OCI-LY3 (cell line): ENCODE data around the gene AHCYL1.

Experiments used
- EZH2phosphoT487 ChIP-seq: fragments of 200-600 bp; shearing (Covaris generic); IDR thresholded peaks from 2 replicates; pipeline ENCODE4 v1.6.1; 2018; ENCODE audit warnings: antibody characterized with exemption, mixed run types, low read depth
- TF ChIP-seq, protein P1 (sequence below): fragments of 200-600, 300-600 bp; sonication (generic); IDR thresholded peaks from 2 replicates; pipeline ENCODE4 v1.5.1; 2014; ENCODE audit warnings: antibody characterized with exemption, low read length, low read depth

DNA sequence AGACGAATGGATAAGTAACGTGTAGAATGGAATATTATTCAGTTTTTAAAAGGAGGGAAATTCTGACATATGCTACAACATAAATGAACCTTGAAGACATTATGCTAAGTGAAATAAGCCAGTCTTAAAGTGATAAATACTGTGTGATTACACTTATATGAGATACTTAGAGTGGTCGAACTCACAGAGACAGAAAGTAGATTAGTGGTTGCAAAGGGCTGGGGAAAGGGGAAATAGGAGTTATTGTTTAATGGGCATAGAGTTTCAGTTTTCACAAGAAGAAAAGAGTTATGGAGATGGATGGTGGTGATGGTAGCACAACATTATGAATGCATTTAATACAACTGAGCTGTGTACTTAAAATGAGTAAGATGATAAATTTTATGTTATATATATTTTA is 14.7 kb upstream of the AHCYL1 start:
- TF ChIP-seq, protein P1, sequence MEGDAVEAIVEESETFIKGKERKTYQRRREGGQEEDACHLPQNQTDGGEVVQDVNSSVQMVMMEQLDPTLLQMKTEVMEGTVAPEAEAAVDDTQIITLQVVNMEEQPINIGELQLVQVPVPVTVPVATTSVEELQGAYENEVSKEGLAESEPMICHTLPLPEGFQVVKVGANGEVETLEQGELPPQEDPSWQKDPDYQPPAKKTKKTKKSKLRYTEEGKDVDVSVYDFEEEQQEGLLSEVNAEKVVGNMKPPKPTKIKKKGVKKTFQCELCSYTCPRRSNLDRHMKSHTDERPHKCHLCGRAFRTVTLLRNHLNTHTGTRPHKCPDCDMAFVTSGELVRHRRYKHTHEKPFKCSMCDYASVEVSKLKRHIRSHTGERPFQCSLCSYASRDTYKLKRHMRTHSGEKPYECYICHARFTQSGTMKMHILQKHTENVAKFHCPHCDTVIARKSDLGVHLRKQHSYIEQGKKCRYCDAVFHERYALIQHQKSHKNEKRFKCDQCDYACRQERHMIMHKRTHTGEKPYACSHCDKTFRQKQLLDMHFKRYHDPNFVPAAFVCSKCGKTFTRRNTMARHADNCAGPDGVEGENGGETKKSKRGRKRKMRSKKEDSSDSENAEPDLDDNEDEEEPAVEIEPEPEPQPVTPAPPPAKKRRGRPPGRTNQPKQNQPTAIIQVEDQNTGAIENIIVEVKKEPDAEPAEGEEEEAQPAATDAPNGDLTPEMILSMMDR = no peak
- no peak for TF ChIP-seq EZH2phosphoT487
